Measurements from ENCODE around the gene VSIG10L2.

The VSIG10L2 gene

GRCh38 chr11:125921042-125921441 is 24.8 kb upstream of the VSIG10L2 start:
- Histone ChIP-seq H3K27ac (ENCODE audit: low read depth, low read length) (no peak overlapping the region), H3K4me3 (ENCODE audit: low read length) (no peak overlapping the region), H3K4me1 (ENCODE audit: control insufficient read depth, insufficient read depth, low read length) (no peaks in the 10 kb centered on the region), H3K36me3 (ENCODE audit: control insufficient read depth, insufficient read depth, low read length) (no peaks in the 10 kb centered on the region), H3K27me3 (ENCODE audit: control insufficient read depth, insufficient read depth, low read length) (no peaks in the 10 kb centered on the region), H3K9ac (ENCODE audit: low read length) (no peak overlapping the region)

DNA sequence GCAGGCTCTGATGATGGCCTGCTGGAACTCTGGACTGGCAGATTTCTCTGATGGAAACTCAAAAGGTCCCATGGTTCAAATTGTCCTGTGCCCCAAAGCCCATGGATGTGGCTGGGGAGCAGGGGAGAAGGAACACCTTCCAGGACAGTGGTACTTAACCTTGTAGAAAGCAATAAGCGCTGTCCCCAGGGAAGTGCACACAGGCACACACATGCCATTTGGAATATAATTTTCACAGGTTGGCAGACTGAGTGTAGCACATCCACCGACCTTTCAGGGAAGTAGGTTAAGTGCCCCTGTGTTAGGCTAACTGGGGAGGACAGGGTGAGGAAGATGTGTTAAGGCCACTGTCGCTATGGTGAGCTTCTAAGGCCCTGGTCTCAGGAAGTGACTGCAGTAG is 23.7 kb upstream of the VSIG10L2 start:
- H3K36me3 ChIP-seq (ENCODE audit: control insufficient read depth, insufficient read depth, low read length) = no peaks in the 10 kb centered on the region
- no peaks in the 10 kb centered on the region for H3K4me1 ChIP-seq (ENCODE audit: control insufficient read depth, insufficient read depth, low read length)
- H3K27me3 ChIP-seq (ENCODE audit: control insufficient read depth, insufficient read depth, low read length) = no peaks in the 10 kb centered on the region
- no peak overlapping the region for H3K27ac ChIP-seq (ENCODE audit: low read depth, low read length)
- H3K4me3 ChIP-seq (ENCODE audit: low read length) = no peak overlapping the region
- H3K9ac ChIP-seq (ENCODE audit: low read length) = no peak overlapping the region

DNA sequence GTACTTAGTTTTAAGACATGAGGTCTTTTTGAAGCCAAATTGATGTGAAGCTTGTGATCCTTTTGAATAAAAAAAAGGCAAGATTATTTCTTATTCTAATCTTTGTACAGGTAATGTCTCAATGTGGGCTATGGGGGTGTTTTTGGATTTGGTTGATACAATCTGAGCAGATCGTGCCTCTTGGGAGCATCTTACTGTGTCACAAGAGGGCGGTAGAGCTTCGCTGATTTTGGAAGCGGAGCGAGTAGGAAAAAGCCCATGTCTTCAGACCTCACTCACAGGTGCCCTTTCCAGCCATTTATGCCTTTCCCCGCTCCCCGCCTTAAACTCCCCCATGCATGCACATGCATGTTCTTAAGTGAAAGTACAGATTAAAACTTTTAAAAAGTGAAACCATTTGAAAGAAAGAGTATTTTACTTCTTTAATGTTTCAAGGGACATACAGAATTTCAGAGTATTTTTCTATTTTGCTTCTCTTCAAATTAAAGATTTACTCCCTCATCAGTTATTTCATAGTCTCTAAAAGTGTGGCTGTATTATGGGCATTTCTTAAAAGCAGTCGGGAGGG is 22.7 kb upstream of the VSIG10L2 start:
- Histone ChIP-seq H3K27me3 (ENCODE audit: control insufficient read depth, insufficient read depth, low read length) (no peaks in the 10 kb centered on the region), H3K27ac (ENCODE audit: low read depth, low read length) (no peak overlapping the region), H3K4me3 (ENCODE audit: low read length) (no peak overlapping the region), H3K4me1 (ENCODE audit: control insufficient read depth, insufficient read depth, low read length) (no peaks in the 10 kb centered on the region), H3K9ac (ENCODE audit: low read length) (no peak overlapping the region), H3K36me3 (ENCODE audit: control insufficient read depth, insufficient read depth, low read length) (no peaks in the 10 kb centered on the region)

DNA sequence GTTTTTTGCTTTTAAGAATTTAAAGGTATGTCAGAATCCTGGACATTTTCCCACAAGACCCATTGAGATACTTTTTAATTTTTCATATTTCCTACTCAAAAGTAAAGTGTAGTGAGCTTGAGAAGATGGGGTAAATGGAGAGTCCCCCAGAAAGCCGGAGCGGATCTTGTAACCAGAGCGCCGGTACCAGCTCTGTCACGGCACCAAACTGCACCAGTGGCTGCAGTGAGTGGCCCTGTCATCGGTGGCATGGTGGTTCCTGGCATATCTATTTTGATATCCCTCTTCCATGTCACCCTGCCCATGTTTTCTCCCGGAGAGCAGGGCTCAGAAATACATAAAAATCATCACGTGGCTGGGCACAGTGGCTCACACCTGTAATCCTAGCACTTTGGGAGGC is 22.2 kb upstream of the VSIG10L2 start:
- Histone ChIP-seq H3K4me3 (ENCODE audit: low read length) (no peak overlapping the region), H3K4me1 (ENCODE audit: control insufficient read depth, insufficient read depth, low read length) (no peaks in the 10 kb centered on the region), H3K36me3 (ENCODE audit: control insufficient read depth, insufficient read depth, low read length) (no peaks in the 10 kb centered on the region), H3K27me3 (ENCODE audit: control insufficient read depth, insufficient read depth, low read length) (no peaks in the 10 kb centered on the region), H3K9ac (ENCODE audit: low read length) (no peak overlapping the region), H3K27ac (ENCODE audit: low read depth, low read length) (no peak overlapping the region)

GRCh38 chr11:125924384-125925007 is 21.3 kb upstream of the VSIG10L2 start:
- no peak overlapping the region for H3K9ac ChIP-seq (ENCODE audit: low read length)
- H3K27ac ChIP-seq (ENCODE audit: low read depth, low read length) = no peak overlapping the region
- no peaks in the 10 kb centered on the region for H3K4me1 ChIP-seq (ENCODE audit: control insufficient read depth, insufficient read depth, low read length)
- H3K27me3 ChIP-seq (ENCODE audit: control insufficient read depth, insufficient read depth, low read length) = no peaks in the 10 kb centered on the region
- no peaks in the 10 kb centered on the region for H3K36me3 ChIP-seq (ENCODE audit: control insufficient read depth, insufficient read depth, low read length)
- no peak overlapping the region for H3K4me3 ChIP-seq (ENCODE audit: low read length)

GRCh38 chr11:125925247-125925740 is 20.6 kb upstream of the VSIG10L2 start:
- H3K27ac ChIP-seq (ENCODE audit: low read depth, low read length) = no peak overlapping the region
- no peak overlapping the region for H3K4me3 ChIP-seq (ENCODE audit: low read length)
- no peaks in the 10 kb centered on the region for H3K27me3 ChIP-seq (ENCODE audit: control insufficient read depth, insufficient read depth, low read length)
- no peaks in the 10 kb centered on the region for H3K4me1 ChIP-seq (ENCODE audit: control insufficient read depth, insufficient read depth, low read length)
- H3K36me3 ChIP-seq (ENCODE audit: control insufficient read depth, insufficient read depth, low read length) = no peaks in the 10 kb centered on the region
- H3K9ac ChIP-seq (ENCODE audit: low read length) = no peak overlapping the region

DNA sequence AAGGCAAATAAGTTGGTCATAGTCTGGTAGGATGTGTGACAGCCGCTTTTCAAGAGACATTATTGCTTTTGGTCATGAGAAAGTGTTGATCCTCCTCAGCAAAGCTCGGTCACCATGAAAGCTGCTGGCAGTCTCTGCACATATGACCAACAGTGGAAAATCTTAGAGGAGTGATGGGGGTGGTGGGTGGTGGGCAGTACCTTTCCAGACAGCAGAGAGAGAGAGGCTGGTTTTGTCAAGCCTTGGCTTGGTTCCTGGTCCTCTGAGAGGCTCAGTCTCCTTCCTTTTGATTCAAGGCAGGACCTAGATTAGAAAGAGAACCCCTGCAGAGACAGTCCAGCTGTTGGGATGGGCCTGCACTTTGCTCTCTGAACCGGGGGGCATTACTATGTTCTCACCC is 20.0 kb upstream of the VSIG10L2 start:
- Histone ChIP-seq H3K36me3 (ENCODE audit: control insufficient read depth, insufficient read depth, low read length) (no peaks in the 10 kb centered on the region), H3K27ac (ENCODE audit: low read depth, low read length) (no peak overlapping the region), H3K4me3 (ENCODE audit: low read length) (no peak overlapping the region), H3K9ac (ENCODE audit: low read length) (no peak overlapping the region), H3K4me1 (ENCODE audit: control insufficient read depth, insufficient read depth, low read length) (no peaks in the 10 kb centered on the region), H3K27me3 (ENCODE audit: control insufficient read depth, insufficient read depth, low read length) (no peaks in the 10 kb centered on the region)

DNA sequence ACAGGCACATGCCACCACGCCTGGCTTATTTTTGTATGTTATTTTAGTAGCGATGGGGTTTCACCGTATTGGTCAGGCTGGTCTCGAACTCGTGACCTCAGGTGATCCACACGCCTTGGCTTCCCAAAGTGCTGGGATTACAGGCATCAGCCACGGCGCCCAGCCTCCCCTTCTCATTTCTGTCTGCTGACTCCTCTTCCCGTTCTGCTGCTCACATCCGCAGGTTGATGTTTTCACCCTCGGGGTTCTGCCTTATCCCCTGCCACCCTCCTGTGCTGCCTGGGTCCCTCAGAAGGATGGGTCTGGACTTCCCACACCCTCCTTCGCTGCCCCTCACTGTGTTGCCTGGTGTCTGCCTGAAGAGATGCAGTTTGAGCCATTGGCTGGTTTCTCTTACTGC is 19.2 kb upstream of the VSIG10L2 start:
- no peak overlapping the region for H3K9ac ChIP-seq (ENCODE audit: low read length)
- H3K27me3 ChIP-seq (ENCODE audit: control insufficient read depth, insufficient read depth, low read length) = no peaks in the 10 kb centered on the region
- peaks cover 7% of the 10 kb centered on the region for H3K4me1 ChIP-seq (ENCODE audit: control insufficient read depth, insufficient read depth, low read length)
- no peaks in the 10 kb centered on the region for H3K36me3 ChIP-seq (ENCODE audit: control insufficient read depth, insufficient read depth, low read length)
- no peak overlapping the region for H3K27ac ChIP-seq (ENCODE audit: low read depth, low read length)
- no peak overlapping the region for H3K4me3 ChIP-seq (ENCODE audit: low read length)

- Histone ChIP-seq H3K27ac (ENCODE audit: low read depth, low read length) (no peak overlapping the region), H3K36me3 (ENCODE audit: control insufficient read depth, insufficient read depth, low read length) (no peaks in the 10 kb centered on the region), H3K27me3 (ENCODE audit: control insufficient read depth, insufficient read depth, low read length) (no peaks in the 10 kb centered on the region), H3K4me3 (ENCODE audit: low read length) (no peak overlapping the region), H3K4me1 (ENCODE audit: control insufficient read depth, insufficient read depth, low read length) (peaks cover 10% of the 10 kb centered on the region), H3K9ac (ENCODE audit: low read length) (no peak overlapping the region)
Observed at GRCh38 chr11:125929445-125930075, 16.3 kb upstream of the VSIG10L2 start.

DNA sequence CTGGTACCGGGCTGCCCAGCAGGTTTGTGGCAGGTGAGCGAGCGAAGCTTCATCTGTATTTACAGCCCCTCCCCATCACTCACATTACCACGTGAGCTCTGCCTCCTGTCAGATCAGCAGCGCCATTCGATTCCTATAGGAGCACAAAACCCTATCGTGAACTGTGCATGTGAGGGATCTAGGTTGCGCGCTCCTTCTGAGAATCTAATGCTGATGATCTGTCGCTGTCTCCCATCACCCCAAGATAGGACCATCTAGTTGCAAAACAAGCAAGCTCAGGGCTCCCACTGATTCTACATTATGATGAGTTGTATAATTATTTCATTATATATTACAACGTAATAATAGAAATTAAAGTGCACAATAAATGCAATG is 15.8 kb upstream of the VSIG10L2 start:
- H3K36me3 ChIP-seq (ENCODE audit: control insufficient read depth, insufficient read depth, low read length) = no peaks in the 10 kb centered on the region
- no peaks in the 10 kb centered on the region for H3K27me3 ChIP-seq (ENCODE audit: control insufficient read depth, insufficient read depth, low read length)
- H3K4me1 ChIP-seq (ENCODE audit: control insufficient read depth, insufficient read depth, low read length) = peaks cover 10% of the 10 kb centered on the region
- H3K9ac ChIP-seq (ENCODE audit: low read length) = no peak overlapping the region
- H3K4me3 ChIP-seq (ENCODE audit: low read length) = no peak overlapping the region
- no peak overlapping the region for H3K27ac ChIP-seq (ENCODE audit: low read depth, low read length)

- H3K9ac ChIP-seq (ENCODE audit: low read length) = no peak overlapping the region
- H3K27ac ChIP-seq (ENCODE audit: low read depth, low read length) = no peak overlapping the region
- no peaks in the 10 kb centered on the region for H3K27me3 ChIP-seq (ENCODE audit: control insufficient read depth, insufficient read depth, low read length)
- no peak overlapping the region for H3K4me3 ChIP-seq (ENCODE audit: low read length)
- H3K36me3 ChIP-seq (ENCODE audit: control insufficient read depth, insufficient read depth, low read length) = no peaks in the 10 kb centered on the region
- peaks cover 10% of the 10 kb centered on the region for H3K4me1 ChIP-seq (ENCODE audit: control insufficient read depth, insufficient read depth, low read length)
Observed at GRCh38 chr11:125931116-125931515, 14.7 kb upstream of the VSIG10L2 start.

- Histone ChIP-seq H3K27ac (ENCODE audit: low read depth, low read length) (no peak overlapping the region), H3K36me3 (ENCODE audit: control insufficient read depth, insufficient read depth, low read length) (no peaks in the 10 kb centered on the region), H3K4me1 (ENCODE audit: control insufficient read depth, insufficient read depth, low read length) (peaks cover 10% of the 10 kb centered on the region), H3K9ac (ENCODE audit: low read length) (no peak overlapping the region), H3K4me3 (ENCODE audit: low read length) (no peak overlapping the region), H3K27me3 (ENCODE audit: control insufficient read depth, insufficient read depth, low read length) (no peaks in the 10 kb centered on the region)
Observed at GRCh38 chr11:125931668-125932067, 14.2 kb upstream of the VSIG10L2 start.

- Histone ChIP-seq H3K4me1 (ENCODE audit: control insufficient read depth, insufficient read depth, low read length) (peaks cover 10% of the 10 kb centered on the region), H3K27ac (ENCODE audit: low read depth, low read length) (no peak overlapping the region), H3K4me3 (ENCODE audit: low read length) (no peak overlapping the region), H3K27me3 (ENCODE audit: control insufficient read depth, insufficient read depth, low read length) (no peaks in the 10 kb centered on the region), H3K36me3 (ENCODE audit: control insufficient read depth, insufficient read depth, low read length) (no peaks in the 10 kb centered on the region), H3K9ac (ENCODE audit: low read length) (no peak overlapping the region)
Observed at GRCh38 chr11:125932301-125932700, 13.5 kb upstream of the VSIG10L2 start.

All from rectal smooth muscle tissue (tissue), 1 donor.